CD4-positive, alpha-beta T cell treated with Interleukin-17A for 1 hour (primary cell): ENCODE measurements around the gene SBNO2.

Source experiments
- DNase-seq: peaks from one replicate; pipeline ENCODE4 v3.0.0-alpha.2; 2020

Gene SBNO2

GRCh38 chr19:1168572-1169410, 5.3 kb downstream of the SBNO2 start:
- no peak for DNase-seq

- DNase-seq: no peak
Measured at GRCh38 chr19:1167687-1168571, 6.1 kb downstream of the SBNO2 start.

DNA sequence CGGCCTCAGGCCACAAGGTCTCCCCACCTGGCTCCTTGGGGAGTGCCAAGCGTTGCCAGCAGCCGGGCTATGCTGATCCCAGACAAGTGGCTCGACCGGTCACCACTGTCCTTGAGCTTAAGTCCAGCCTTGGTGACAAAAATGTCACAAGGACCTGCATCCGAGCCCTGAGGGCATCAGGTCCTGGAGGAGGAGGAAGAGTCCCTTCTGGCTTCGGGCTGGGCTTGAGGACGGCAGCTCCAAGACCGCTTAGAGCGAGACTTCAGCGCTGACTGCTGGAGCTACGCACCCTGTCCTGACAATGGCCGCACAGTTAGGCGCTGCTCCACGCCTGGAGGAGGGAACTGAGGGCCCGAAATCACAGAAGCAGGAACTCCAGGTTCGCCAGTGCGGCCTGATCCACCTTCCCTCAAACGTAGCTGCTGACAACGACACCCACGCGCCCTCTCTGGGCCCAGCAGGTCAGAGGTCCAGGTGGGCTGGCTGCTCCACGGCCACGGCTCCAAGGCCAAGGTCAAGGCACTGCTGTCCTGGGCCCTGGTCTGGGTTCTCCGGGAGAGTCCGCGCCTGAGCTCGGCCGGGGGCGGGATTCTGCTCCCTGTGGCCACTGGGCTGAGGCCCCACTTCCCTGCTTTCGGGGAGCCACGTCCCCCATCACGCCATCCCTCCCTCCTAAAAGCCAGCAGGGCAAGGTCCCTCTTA, 7.0 kb downstream of the SBNO2 start:
- no peak for DNase-seq

- no peak for DNase-seq
Measured at GRCh38 chr19:1164684-1165531, 9.2 kb downstream of the SBNO2 start.

- DNase-seq: no peak
Measured at GRCh38 chr19:1163934-1164683, 10.0 kb downstream of the SBNO2 start.

- no peak for DNase-seq
Measured at GRCh38 chr19:1163283-1163933, 10.7 kb downstream of the SBNO2 start.

GRCh38 chr19:1162404-1163282, 11.4 kb downstream of the SBNO2 start:
- DNase-seq: no peak

GRCh38 chr19:1161716-1162115, 12.4 kb downstream of the SBNO2 start:
- no peak for DNase-seq

GRCh38 chr19:1159864-1160595, 14.0 kb downstream of the SBNO2 start:
- no peak for DNase-seq

DNA sequence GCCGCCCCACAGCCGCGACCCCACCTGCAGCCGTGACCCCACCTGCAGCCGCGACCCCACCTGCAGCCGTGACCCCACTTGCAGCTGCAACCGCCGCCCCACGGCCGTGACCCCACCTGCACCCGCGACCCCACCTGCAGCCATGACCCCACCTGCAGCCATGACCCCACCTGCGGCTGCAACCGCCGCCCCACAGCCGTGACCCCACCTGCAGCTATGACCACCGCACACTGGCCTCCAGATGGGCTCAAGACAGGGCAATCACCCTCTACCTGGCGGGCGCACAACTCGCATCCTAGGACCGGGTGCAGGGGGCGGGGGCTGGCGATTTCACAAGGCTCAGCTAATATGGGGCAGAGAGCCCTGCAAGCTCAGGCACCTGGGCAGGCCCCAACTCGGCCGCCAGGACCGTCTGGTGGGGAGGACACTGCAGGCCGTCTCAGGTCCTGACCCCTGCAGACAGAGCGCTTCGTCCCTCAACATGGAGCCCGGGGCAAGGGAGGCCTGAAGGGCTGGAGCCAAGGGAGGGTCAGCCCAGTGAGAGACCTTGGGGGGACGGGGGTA, 15.1 kb downstream of the SBNO2 start:
- DNase-seq: no peak

- DNase-seq: no peak
Measured at GRCh38 chr19:1157931-1158884, 15.9 kb downstream of the SBNO2 start.

- no peak for DNase-seq
Measured at GRCh38 chr19:1156830-1157615, 17.0 kb downstream of the SBNO2 start.

DNA sequence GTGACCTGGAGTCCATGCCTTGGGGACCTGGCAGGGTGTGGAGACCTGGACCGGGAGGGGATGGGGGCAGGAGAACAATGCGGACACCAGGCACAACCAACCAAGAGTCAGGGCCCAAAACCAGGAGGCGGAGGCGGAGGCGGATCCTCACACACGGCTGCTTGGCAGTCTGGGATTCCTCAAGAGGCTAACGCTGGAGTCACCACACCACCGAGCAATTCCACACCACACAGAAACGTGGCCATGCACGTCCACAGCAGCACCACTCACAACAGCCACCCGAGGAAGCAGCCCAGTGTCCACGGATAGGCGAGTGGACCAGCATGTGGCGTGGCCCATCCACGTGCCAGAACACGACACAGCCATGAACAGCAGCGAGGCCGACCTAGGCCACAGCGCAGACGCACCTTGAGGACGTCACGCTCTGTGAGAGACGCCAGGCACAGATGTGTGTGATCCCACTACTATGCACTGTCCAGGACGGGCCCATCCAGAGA, 17.7 kb downstream of the SBNO2 start:
- DNase-seq: no peak

- no peak for DNase-seq
Measured at GRCh38 chr19:1155352-1156304, 18.4 kb downstream of the SBNO2 start.

- DNase-seq: no peak
Measured at GRCh38 chr19:1154731-1155351, 19.2 kb downstream of the SBNO2 start.
